WI38 (cell line): ENCODE data around the gene CLRN3.

Experiments
- H3K4me3 ChIP-seq: 2 replicates; pipeline ENCODE4 v1.5.1; 2011; ENCODE audit warnings: low read depth, mild to moderate bottlenecking, control low read depth, low read length
- TF ChIP-seq, protein P1 (sequence below): IDR thresholded peaks from 2 replicates; pipeline ENCODE4 v1.5.1; 2012; ENCODE audit warnings: low read depth, mild to moderate bottlenecking, control low read depth, low read length

The CLRN3 gene

DNA sequence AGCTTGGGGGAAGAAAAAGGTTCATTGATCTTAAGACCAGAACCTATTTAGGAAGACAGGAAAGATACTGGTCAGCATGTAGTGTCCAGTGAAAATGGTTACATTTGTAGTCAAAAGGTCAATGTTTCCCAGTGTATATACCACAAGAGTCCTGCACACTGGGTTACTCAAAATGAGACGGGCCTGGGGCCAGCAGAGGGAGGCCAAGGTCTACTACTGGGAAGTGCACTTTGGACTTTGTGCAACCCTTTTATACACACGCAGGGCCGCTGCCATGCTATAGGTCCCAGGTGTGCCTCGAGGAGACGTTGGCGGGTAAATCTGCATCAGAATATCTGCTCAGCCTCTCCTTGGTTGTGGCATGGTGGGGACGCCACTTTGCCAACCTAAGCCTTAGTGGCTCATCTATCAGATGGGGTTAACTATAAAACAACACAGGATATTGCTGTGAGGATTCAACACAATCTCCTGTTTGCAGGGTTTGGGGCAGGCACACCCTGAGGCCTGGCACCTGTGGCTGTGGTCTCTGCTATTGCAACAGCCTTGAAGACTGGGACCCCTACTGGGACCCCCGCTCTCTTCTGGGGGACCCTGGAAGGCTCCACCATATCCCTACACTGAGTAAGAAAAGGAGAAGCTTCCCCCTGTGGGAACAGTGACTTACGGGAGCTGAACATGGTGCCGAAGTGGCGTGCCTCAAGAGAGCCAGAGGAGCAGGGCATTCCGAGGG lies 19.7 kb downstream of the CLRN3 start:
- TF ChIP-seq, protein P1, sequence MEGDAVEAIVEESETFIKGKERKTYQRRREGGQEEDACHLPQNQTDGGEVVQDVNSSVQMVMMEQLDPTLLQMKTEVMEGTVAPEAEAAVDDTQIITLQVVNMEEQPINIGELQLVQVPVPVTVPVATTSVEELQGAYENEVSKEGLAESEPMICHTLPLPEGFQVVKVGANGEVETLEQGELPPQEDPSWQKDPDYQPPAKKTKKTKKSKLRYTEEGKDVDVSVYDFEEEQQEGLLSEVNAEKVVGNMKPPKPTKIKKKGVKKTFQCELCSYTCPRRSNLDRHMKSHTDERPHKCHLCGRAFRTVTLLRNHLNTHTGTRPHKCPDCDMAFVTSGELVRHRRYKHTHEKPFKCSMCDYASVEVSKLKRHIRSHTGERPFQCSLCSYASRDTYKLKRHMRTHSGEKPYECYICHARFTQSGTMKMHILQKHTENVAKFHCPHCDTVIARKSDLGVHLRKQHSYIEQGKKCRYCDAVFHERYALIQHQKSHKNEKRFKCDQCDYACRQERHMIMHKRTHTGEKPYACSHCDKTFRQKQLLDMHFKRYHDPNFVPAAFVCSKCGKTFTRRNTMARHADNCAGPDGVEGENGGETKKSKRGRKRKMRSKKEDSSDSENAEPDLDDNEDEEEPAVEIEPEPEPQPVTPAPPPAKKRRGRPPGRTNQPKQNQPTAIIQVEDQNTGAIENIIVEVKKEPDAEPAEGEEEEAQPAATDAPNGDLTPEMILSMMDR: no peak; the same call in 1 of the 2 replicates

DNA sequence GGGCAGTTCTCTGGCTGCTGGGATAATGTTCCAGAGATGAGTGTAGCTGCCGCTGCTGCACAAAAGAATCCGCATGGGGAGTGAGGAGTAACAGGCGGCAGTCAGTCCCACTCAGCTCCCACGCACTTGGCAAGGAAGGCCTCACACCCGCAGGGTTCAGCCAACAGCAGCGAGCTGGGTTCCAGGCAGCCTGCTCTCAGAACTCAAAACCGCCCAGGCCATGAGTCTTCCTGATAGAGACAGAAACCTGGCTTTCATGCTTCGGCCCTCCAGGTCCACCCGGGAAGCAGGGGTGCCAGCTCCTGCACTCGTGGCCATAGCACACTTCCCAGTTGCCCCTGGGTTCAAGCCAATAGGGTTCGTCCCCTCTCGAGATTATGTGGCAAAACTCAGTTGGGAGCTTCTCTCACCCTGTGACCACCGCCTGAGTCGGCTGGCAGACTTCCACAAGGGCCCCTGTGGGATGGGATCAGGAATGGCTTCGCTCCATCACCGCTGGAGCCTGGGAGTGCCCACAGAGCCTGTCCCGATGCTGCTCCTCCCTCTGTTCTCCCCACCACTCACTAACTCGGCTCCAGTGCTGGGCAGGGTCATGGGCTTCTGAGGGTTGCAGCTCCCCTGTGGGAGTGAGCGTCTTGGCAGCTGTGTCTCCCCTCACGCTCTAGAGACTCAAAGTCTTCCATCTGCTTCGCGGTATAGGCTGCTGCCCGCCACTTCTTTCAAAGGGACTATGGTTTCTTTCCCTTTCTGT lies 20.6 kb downstream of the CLRN3 start:
- H3K4me3 ChIP-seq: no peak overlapping the region
- TF ChIP-seq, protein P1: no peak

More for the DNA sequence above, 19.7 kb downstream of the CLRN3 start:
- H3K4me3 ChIP-seq: no peak overlapping the region

DNA sequence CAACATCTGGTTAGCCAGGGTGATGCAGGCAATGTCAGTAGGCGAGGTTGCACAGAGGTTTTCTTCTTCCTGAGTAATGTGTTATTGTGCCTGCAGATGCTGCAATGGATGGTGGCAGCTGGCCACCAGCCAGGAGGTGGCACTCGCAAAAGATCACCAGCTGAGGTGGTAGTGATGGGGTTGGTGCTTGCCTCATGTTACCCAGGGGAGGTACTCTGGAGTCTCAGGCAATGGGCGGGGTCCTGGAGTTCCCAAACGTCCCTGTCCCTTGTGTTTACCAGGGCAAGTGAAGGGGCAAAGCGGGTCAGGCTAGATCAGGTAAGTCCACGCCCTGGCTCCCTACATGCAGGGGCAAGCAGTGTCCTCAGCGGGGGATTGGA lies 21.1 kb downstream of the CLRN3 start:
- no peak overlapping the region for H3K4me3 ChIP-seq
- TF ChIP-seq, protein P1: no peak

DNA sequence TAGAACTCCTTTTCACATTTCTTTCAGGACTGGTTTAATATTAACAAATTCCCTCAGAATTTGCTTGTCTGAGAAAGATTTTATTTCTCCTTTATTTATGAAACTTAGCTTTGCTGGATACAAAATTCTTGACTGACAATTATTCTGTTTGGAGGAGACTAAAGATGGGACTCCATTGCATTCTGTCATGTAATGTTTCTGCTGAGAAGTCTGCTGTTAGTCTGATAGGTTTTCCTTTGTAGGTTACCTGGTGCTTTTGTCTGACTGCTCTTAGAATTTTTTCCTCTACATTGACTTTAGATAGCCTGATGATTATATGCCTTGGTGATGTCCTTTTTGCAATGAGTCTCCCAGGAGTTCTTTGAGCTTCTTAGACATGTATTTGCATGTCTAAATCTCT lies 23.4 kb downstream of the CLRN3 start:
- TF ChIP-seq, protein P1: no peak
- H3K4me3 ChIP-seq: no peak overlapping the region

DNA sequence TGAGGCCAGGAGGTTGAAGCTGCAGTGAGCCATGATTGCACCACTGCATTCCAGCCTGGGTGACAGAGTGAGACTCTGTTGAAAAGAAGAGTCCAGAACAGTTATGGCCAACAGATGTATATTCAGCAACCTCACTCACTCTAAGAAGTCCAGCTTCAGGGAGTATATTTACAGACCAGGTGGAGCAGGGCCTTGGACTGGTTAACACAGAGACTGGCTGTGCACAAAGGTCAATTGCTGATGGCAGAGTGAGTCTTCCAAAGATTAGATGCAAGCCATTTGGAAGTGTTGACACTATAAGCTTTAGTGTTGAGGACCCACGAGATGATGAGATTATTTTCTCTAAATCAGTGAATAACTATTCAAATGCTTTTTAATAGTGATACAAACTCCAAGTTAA lies 24.9 kb downstream of the CLRN3 start:
- TF ChIP-seq, protein P1: no peak
- no peak overlapping the region for H3K4me3 ChIP-seq

DNA sequence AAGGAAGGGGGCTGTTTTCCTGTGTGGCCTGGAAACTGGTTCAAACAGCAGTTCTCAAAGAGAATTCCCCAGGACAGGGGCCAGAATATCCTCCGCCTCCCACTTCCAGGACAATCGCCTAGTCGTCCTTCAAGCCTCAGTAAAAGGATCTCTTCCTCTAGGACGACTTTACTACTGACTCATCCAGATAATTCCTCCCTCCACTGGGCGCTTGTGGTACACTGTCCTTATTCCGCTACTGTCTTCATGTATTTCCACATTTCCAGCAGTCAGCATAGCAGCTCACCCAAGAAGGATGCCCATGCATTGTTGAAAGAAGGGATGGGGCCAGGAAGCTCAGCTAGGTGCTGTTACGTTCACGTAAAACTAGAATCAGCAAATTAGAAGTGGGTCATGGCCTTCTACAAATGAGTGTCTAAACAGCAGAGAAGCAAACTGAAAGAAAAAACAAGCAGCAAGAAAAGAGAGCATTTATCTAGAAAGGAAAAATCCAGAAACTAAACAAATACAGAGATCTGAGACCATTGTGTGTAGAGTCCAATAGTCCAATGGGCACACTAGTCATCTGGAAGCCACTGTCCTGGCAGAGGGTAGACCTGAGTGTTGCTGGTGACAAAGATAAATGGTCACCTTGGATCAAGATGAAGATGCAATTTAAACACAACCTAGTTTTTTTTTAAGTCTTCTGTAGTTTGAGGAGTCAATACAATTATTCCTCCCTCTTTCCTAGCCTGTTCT lies 26.3 kb downstream of the CLRN3 start:
- H3K4me3 ChIP-seq: no peak overlapping the region
- TF ChIP-seq, protein P1: no peak
